ENCODE results near the gene LDLRAD4.
"Not testable (repeated sequence)": the region's sequence is repeated elsewhere in the genome, so short reads cannot be mapped to it uniquely, and the experiment has no call there.

Gene LDLRAD4

DNA sequence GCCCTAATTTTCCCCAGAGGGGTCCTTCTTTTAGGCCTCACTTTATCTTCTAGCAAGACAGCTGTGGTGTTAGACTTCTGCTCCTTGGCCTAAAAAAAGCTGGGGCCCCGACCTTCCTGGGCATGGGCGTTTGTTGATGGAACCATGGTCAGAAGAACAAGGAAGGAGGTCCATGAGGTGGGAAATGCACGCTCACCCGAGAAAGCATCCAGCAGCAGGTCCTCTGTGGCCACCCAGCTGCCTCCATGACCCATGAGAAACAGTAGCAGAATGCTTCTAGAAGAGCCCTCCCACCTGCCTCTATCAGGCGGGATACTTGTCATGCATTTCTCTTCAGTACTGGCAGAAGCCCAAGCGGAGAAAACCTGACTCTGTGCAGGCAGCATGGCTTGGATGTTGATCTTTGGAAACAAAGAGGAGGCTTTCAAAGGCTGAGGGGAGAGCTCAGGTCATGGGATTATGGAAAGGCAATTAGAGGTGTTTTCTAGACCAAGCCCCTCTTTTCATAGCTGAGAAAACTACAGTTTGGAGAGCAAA lies 258.7 kb downstream of the LDLRAD4 start:
- no peak for DNase-seq (ENCODE audit: low read depth in 1 of 2, low spot score in 1 of 2)

DNA sequence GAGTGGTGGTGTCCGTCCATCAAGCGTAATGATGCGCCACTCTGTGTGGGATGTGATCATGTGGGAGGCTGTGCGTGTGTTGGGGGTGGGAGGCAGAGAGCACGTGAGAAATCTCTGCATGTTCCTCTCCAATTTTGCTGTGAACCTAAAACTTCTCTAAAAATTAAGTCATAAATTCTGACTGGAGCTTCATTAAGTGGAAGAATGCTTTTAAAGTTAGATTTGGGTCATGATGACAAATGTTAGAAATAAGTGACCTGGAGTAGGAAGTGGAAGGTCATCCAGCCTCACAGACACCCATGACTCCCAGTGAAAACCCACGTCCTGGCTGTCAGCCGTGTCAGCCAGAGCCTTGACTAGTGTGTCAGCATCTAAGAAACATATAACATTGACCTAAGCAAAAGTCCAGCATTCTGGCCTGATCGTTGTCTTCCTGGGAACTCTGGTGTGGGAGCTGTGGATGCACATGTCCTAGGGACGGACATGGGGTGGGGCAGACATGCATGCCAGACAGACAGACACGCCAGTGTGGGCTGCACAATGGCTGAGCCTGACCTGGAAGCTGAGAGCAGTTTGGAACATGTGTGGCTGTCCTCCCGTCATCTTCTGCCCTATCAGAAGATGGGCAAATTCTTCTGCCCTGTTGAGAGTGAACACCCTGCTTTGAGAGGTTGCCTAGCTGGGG lies 262.2 kb downstream of the LDLRAD4 start:
- DNase-seq (ENCODE audit: low read depth in 1 of 2, low spot score in 1 of 2), result no peak

DNA sequence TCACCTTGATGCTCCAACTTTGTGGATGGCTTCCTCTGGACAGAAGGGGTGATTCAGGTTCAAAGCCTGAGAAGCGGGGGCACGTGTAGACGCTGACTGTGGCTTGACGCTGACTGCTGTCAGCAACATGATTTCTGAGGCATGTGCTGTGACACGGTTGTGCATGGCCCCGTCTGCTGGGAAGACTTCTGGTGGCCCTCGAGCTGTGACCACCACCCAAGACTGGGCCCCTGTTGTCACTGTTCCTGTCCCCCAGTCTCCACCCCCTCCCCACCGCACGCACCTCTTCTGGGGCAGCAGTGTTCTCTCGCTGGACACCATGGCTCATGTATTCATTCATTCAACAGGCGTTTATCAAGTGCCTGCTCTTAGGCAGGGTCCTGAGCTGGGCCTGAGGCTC lies 262.8 kb downstream of the LDLRAD4 start:
- DNase-seq (ENCODE audit: low read depth in 1 of 2, low spot score in 1 of 2), result no peak

DNA sequence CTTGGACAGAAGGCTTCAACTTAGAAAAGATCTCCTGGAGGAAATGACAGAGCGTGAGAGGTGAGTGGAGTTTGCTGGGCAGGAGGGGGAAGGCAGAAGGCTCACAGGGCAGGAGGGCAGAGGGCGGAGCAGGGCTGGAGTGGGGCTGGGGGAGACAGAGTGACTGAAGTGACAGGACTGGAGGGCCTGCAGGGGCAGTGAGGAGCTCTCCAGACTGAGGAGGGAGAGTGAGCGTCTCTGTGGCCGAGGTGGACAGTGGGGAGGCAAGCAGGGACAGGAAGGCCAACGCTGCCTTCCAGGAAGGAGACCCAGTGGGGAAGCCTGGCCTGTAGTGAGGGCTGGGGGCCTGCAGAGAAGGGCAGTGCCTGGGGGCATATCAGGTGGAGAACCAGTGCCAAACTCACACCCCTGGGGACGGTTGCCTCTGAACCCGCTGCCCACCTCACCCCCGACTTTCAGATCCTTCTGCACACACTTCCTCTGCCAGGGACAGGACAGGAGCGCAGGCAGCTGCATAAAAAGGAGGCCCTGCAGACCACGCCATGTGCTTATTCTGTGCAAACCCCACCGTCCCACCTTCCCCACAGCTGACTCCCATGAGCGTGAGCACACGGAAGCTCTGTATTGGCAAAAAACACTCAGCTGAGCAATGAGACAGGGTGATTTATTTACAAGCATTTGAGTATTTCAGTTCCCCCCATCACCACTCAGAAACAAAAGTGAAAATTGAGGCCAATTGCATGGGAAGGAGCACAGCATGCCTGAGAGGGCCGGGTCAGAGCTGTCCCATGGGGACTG lies 263.5 kb downstream of the LDLRAD4 start:
- no peak for DNase-seq (ENCODE audit: low read depth in 1 of 2, low spot score in 1 of 2)

DNA sequence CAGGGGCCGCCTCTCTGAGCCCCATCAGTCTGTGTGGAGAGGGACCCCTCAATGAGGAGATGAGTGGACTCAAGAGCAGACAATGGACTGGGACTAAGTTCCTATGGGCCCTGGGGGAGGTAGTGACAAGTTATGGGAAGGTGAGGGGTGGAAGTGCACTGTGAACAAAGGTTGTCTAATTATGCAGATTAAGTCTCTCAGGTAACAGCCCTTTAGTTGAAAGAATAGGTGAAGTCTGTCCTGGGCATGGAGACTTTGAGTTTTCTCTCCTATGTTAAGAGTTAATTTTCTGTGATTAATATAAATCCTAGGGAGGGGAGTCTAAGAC lies 264.0 kb downstream of the LDLRAD4 start:
- no peak for DNase-seq (ENCODE audit: low read depth in 1 of 2, low spot score in 1 of 2)

DNA sequence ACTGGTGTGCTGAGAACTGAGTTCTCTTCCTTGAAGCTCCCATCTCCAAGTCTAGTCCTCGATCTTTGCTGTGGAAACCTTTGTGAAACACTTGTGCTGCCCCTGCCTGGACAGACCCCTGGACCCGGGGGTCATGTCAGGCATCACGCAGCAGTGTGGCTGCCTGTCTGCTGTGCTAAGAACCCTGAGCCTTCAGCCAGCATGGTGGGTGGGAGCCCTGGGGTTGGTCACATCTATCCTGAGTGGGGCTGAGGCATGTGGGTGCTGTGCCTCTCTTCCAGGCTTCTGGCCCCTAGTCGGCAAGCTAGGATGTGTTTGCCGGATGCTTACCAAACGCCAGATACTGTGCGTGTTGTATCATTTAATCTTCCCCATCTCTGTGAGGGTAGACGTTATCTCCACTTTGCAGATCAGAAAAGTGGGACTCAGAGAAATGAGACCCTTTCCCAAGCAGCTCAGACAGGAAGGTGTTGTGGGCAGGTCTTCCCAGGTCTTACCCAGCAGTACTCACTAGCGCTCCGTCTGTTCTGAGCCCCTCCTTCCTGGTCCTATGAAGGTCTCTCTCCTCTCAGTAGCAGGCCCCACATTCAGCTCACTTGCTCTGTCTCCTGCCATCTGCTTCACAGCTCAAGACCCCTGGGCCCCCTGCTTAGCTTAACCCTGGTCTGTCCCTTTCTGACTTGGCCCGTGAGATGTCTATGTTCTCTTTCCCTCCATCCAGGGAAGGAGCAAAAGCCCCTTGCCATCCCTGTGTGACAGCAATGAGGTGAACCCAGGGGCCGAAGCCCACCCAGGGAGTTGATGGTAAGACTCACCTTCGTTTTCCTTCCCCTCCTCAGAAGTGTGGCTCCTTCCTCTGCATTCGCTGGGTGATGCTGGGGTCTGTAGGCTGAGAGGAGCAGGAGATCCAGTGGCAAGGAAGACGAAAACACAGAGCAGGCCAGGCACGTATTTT lies 265.0 kb downstream of the LDLRAD4 start:
- DNase-seq (ENCODE audit: low read depth in 1 of 2, low spot score in 1 of 2), result no peak

DNA sequence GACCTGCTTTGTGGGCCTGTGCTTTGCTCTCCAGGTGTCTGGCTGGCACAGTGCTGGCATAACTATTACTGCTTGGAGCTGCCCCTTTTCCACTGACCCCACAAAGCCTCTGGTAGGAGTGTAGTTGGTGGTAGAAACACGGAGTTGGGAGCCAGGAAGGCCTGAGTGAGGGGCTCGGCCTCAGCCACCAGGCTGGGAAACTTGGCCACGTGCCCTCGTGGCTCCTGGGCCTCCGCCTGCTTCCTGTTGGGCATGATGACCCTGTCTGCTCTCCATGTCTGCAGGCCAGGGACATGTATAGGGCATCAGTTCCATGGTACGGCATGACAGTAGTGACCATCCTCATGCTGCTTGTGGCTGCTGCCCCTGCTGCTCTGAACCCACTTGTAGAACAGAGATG lies 266.6 kb downstream of the LDLRAD4 start:
- DNase-seq (ENCODE audit: low read depth in 1 of 2, low spot score in 1 of 2), result no peak

DNA sequence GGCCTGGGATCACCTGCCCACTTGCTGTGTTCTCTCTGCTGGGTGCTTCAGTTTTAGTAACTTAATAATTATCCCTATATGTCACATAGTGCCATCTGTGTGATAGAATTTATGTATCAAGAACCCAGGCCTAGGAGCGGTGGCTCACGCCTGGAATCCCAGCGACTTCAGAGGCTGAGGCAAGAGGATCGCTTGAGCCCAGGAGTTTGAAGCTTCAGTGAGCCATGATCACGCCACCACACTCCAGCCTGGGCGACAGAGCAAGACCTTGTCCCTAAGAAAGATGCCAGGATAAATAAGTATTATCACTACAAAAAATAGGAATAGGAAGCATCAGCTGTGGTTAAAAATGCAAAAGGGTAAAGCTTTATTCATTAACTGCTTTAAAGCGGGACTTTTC lies 267.0 kb downstream of the LDLRAD4 start:
- no peak for DNase-seq (ENCODE audit: low read depth in 1 of 2, low spot score in 1 of 2)

DNA sequence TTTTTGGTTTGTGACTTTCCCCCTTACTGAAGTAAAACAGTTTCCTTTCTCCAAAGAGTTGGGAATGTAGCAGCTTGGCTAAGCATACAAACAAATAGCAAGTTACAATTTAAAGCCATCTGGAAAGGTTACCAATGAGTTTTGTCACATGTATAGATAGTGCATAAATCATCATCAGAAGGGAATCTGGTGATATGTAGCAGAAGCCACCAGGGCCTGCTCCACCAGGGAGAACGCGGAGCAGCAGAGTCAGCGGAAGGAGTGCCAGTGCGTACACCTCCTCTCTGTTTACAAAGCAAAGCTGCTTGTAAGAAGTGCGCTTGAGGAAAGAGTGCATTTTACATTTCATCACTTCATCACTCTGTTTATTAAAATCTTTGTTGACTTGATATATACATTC lies 267.7 kb downstream of the LDLRAD4 start:
- DNase-seq (ENCODE audit: low read depth in 1 of 2, low spot score in 1 of 2), result no peak

DNA sequence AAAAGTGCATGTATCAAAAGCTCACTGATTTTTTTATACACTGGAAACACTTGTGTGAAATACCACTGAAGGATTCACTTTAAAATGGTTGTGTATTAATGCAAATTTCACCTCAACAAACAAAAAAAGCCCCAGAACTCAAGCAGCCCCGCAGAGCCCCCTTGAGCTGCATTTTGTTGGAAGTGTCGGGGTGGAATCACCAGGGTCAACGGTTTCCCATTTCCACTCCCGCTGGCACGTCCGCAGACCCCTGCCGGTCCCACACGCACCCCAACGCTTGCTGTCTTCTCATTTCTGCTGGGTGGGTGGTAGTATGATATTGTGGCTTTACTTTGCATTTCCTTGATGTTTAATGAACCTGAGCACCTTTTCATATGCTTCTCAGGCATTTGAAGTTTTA lies 268.1 kb downstream of the LDLRAD4 start:
- no peak for DNase-seq (ENCODE audit: low read depth in 1 of 2, low spot score in 1 of 2)

DNA sequence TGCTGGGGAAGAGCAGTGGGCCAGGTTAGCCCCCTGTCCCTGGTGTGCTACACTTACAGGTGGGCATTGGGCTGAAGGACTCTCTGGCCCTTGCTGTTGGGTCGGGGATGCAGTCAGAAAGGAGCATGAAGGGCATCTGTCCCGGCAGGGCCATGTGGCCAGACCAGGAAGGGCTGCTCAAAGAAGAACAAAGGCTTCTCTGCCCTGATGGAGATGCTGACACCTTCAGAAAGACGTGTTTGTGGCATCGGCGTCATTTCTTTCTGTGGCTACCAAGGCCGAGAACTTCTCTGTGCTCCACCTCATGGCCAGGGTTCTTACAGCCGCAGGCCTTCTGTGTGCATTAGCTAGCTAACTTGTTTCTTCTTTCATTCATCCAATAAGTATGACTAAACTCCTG lies 268.7 kb downstream of the LDLRAD4 start:
- DNase-seq (ENCODE audit: low read depth in 1 of 2, low spot score in 1 of 2), result no peak

DNA sequence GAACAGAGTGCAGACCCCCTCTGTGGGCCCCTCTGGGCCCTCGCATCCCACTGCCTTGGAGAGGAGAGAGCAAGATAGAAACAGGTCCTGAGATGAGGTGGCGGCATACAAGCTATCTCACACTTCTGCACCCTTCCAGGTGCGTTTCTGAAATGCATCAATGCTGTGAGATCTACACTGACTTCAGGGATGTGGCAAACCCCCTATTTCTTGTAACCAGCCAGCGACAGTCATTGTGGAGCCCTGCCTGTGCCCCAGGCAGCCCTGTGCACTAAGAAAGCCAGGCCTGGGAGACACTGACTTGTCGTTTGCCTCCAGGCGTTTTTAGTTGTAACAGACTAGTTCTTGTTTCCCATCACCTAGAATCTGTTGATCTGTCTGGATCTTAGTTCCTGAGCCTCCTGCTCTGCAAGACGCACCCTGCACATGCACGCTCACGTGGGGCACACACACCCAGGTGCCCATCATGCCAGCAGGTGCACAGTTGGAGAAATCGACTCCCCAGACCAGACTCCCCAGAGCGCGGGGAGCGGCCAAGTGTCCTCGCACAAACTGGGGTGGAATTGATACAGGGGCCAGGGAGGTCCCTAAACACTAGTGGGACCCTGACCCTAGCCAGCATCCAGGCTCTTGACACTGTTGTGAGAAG lies 269.8 kb downstream of the LDLRAD4 start:
- no peak for DNase-seq (ENCODE audit: low read depth in 1 of 2, low spot score in 1 of 2)

DNA sequence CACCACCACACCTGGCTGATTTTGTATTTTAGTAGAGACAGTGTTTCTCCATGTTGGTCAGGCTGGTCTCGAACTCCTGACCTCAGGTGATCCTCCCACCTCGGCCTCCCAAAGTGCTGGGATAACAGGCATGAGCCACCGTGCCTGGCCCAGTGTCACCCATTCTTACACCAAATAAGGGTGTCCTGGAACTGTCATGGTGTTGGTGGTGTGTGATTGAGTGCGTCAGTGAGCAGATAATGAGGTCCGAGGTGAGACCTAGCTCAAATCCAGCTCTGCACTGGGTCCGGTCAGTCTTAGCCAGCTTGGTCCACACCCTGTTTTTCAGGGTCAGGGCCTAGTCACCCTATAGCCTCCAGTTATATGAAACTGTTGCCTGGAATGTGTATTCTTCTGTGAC lies 270.7 kb downstream of the LDLRAD4 start:
- not testable (repeated sequence) for DNase-seq (ENCODE audit: low read depth in 1 of 2, low spot score in 1 of 2)

DNA sequence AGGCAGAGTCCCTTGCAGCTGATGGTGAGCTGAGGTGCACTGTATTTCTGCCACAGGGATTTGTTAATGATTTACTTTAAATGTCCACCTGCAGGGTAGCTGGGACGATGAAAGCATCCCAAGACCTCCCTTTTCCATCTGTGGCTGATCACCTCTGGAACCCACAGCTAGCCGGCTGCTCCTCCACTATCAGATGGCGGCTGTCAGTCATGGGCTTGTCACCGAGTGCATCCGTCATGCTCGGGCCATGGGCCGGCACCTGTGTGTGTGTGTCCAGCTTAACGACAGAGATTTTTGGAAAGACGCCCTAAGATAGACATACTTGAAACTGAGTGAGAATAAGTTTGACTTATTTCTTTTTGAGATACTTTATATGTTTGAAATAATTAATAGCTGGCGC lies 272.6 kb downstream of the LDLRAD4 start:
- DNase-seq (ENCODE audit: low read depth in 1 of 2, low spot score in 1 of 2), result no peak

DNA sequence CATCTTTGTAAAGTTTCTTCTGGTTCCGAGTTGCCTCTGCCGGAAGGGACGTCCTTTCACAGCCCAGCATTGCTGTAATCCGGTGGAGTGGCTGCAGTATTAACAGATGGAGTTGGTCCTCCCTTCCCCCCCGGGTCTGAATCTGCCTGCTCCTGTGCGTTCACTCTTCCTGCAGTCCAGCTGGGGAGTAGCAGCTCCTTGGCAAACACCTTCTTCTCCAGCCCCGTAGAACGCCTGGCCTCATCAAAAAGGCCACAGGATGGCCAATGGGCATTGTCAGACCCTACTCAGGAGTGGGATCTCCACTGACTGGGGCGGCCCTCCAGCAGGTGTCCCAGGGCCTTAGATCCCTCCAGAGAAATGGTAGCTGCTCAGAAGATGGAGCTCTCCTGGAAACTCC lies 273.8 kb downstream of the LDLRAD4 start:
- no peak for DNase-seq (ENCODE audit: low read depth in 1 of 2, low spot score in 1 of 2)

DNA sequence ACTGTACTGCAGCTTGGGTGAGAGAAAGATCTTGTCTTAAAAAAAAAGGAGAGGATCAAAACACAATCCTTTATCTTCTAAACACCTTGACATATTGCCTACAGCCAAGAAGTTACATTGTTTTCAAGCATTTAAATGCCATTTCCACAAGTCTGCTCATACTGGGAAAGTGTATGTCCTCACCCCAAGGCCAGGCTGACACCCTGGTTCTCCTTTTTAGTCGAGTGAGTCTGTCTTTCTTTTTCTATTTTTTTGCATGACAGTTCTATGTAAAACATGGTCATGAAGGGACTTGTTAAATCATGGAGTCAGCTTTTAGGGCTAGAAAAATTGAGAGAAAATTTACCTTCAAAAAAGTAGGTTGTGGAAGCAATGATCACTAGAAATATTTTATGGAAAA lies 274.5 kb downstream of the LDLRAD4 start:
- DNase-seq (ENCODE audit: low read depth in 1 of 2, low spot score in 1 of 2), result no peak

DNA sequence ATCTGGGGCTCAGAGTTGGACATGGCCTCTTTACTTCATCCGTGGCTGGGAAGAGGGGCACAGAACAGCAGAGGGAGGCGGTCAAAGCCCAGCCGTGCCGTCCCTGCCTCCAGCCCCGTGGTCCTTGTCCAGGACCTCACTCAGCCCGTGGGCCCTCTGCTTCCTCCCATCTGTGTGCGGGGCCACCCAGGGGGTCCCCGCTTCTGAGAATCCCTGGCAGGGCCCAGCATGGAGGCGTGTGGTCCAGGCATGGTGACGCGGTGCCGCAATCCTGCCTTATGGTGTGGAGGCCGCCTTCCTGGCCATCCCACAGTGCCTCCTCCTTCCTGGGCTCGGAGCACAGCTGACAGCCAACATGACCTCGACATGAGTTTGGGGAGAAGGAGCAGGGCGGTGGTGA lies 275.2 kb downstream of the LDLRAD4 start:
- no peak for DNase-seq (ENCODE audit: low read depth in 1 of 2, low spot score in 1 of 2)

DNA sequence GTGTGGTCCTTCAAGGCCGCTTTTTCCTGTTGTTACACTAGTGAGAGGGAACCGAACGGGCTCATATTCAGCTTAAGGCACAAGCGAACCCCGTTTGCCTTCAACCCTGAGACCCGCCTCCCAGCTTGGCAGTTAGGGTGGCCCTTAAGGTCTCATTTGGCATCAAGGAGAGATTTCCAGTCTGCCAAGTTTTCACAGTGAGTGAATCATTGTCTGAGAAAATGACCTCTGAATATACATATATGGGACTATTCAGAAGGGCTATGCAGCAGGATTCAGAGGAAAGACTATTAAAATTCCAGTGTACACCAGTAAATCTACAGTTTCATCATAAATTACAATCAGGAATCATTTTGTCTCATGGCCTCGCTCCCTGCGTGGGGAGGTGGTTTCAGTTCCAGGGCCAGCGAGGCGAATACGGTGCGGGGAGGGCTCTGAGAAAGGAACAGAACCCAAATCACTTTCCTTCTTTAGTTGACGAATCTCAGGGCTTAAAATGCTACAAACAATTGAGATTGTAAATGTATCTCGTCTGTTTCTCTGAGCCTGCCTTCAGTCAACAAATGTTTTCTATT lies 276.4 kb downstream of the LDLRAD4 start:
- no peak for DNase-seq (ENCODE audit: low read depth in 1 of 2, low spot score in 1 of 2)

DNA sequence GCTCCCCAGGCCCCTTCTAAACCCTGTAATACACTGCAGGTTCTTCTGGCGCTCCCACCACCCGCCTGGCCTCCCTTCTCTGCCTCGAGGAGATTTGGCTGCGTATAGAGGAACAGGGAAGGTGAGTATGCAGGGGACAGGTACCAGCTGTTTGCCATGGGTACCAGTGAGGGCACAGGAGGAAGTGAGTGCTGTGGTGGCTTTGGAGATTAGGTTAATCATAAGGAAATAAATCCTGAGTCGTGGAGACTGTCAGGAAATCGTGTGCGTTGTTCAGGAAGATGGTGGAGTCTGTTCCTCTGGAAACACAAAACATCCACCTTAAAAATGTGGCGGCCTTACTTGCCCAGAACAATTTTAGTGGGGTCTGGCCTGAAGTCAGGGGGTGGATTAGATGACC lies 277.4 kb downstream of the LDLRAD4 start:
- no peak for DNase-seq (ENCODE audit: low read depth in 1 of 2, low spot score in 1 of 2)

DNA sequence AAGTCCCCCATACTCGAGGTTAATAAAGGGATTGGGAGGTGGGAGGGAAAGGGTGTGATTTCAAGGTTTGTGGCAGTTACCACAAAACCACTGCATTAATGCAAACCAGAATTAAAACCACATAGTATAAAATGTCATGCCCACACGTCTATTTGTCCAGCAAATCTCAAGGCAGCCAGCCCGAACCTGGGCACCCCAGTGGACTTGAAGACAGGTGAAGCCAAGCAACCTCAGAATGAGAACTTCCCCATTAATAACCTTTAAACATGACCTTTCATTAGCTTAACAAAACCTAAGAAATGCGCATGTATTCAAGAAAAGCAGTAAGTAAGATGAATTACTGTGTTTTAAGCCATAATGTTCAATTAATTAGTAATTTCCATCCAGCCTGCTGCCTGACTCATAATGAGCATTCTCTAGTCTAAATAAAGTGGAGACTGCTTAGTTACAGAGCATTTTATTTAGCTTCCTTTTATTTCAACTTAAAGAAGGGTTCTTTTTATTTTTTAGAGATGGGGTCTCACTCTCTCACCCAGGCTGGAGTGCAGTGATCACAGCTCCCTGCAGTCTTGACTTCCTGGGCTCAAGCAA lies 278.2 kb downstream of the LDLRAD4 start:
- no peak for DNase-seq (ENCODE audit: low read depth in 1 of 2, low spot score in 1 of 2)
